AG04450 (cell line): ENCODE measurements around the gene SBK1. TPM values are rescaled to one million over a fixed set of nuclear protein-coding genes. Genes with fewer than 3 reads are reported as not detected.

ENCODE experiments used
- CTCF ChIA-PET: fragments of 300-600, 350-600 bp; formaldehyde crosslinking; extraction: SDS; loops from one replicate; lab custom pipeline; 2022; ENCODE audit warnings: antibody characterized with exemption, inconsistent platforms; lab: Charles Lee
- POLR2A ChIA-PET: fragments of 350-600 bp; formaldehyde crosslinking; extraction: SDS; loops from one replicate; lab custom pipeline; 2021; ENCODE audit warnings: antibody characterized with exemption, inconsistent platforms; lab: Yijun Ruan, JAX
- DNase-seq: peaks from one replicate; pipeline ENCODE4 v3.0.0-alpha.2; 2011; ENCODE audit warnings: low read depth, low spot score
- H3K27ac ChIP-seq: one replicate; pipeline ENCODE4 v1.5.1; 2012; ENCODE audit warnings: low read depth, low read length, control low read depth
- H3K27me3 ChIP-seq: one replicate; pipeline ENCODE4 v1.6.0; 2012; ENCODE audit warnings: low read length; ENCODE audit not compliant: control insufficient read depth, insufficient read depth
- H3K4me3 ChIP-seq: 2 replicates; pipeline ENCODE4 v1.5.1; 2011; ENCODE audit warnings: mild to moderate bottlenecking, low read depth, low read length, control low read depth
- H3K9me3 ChIP-seq: 2 replicates; pipeline ENCODE4 v1.5.1; 2012; ENCODE audit warnings: low read length; ENCODE audit not compliant: control insufficient read depth, insufficient read depth
- CTCF ChIP-seq: IDR thresholded peaks from 2 replicates; pipeline ENCODE4 v1.5.1; 2011; ENCODE audit warnings: low read depth, low read length, control low read depth, inconsistent platforms
- polyA plus RNA-seq: library from polyadenylated mRNA; depleted of rRNA; stranded (reverse); fragments of >200 nt; gene quantifications from 2 replicates; pipeline ENCODE4 v1.2.3, GENCODE V29; 2011

The SBK1 gene
- polyA plus RNA-seq, 1 experiment = 0.02 TPM

GRCh38 chr16:28309811-28310311 lies 17.5 kb downstream of the SBK1 start:
- no peak for DNase-seq
- TF ChIP-seq CTCF = no peak
- Histone ChIP-seq H3K4me3 (no peak overlapping the region), H3K27ac (no peak overlapping the region), H3K27me3 (peaks cover 2% of the 10 kb centered on the region), H3K9me3 (no peaks in the 10 kb centered on the region)
- ChIA-PET POLR2A (no interaction called here), CTCF (no interaction called here)

GRCh38 chr16:28310796-28311195 lies 18.5 kb downstream of the SBK1 start:
- no peak for DNase-seq
- Histone ChIP-seq H3K27ac (no peak overlapping the region), H3K9me3 (no peaks in the 10 kb centered on the region), H3K27me3 (peaks cover 2% of the 10 kb centered on the region), H3K4me3 (no peak overlapping the region)
- POLR2A ChIA-PET = no interaction called here
- no peak for TF ChIP-seq CTCF
- CTCF ChIA-PET = no interaction called here

GRCh38 chr16:28311413-28311812 lies 19.1 kb downstream of the SBK1 start:
- no peaks in the 10 kb centered on the region for H3K27me3 ChIP-seq
- TF ChIP-seq CTCF = no peak
- no peak overlapping the region for H3K27ac ChIP-seq
- H3K9me3 ChIP-seq = no peaks in the 10 kb centered on the region
- DNase-seq = no peak
- no peak overlapping the region for H3K4me3 ChIP-seq
- POLR2A ChIA-PET = no interaction called here
- CTCF ChIA-PET = no interaction called here

- TF ChIP-seq CTCF = no peak
- ChIA-PET POLR2A (no interaction called here), CTCF (no interaction called here)
- no peak for DNase-seq
- Histone ChIP-seq H3K4me3 (no peak overlapping the region), H3K27ac (no peak overlapping the region), H3K9me3 (no peaks in the 10 kb centered on the region), H3K27me3 (no peaks in the 10 kb centered on the region)
These were observed 19.6 kb downstream of the SBK1 start for GRCh38 chr16:28311913-28312312.

- POLR2A ChIA-PET = no interaction called here
- Histone ChIP-seq H3K4me3 (no peak overlapping the region), H3K9me3 (no peaks in the 10 kb centered on the region), H3K27ac (no peak overlapping the region), H3K27me3 (no peaks in the 10 kb centered on the region)
- no peak for DNase-seq
- CTCF ChIA-PET = interaction anchor here (2.7 kb wide), 1 partner anchor 35 kb away, joined by 15 read pairs; no protein-coding TSS in a partner anchor
- TF ChIP-seq CTCF = no peak
These were observed 20.0 kb downstream of the SBK1 start for GRCh38 chr16:28312327-28312726.
